ENCODE data around the gene THADA.
A peak's percentile ranks its signal among the peaks of the same experiment; 100 is the strongest.
"Not testable (repeated sequence)": the region's sequence is repeated elsewhere in the genome, so short reads cannot be mapped to it uniquely, and the experiment has no call there.

Gene THADA

GRCh38 chr2:43294973-43295603 is 300.8 kb downstream of the THADA start:
- DNase-seq, result no peak

- DNase-seq, result peak; percentile 37
Observed at GRCh38 chr2:43293744-43294695, 301.8 kb downstream of the THADA start.

- no peak for DNase-seq
Observed at GRCh38 chr2:43292851-43293743, 302.7 kb downstream of the THADA start.

GRCh38 chr2:43292297-43292696 is 303.5 kb downstream of the THADA start:
- DNase-seq, result no peak

GRCh38 chr2:43289331-43289730 is 306.5 kb downstream of the THADA start:
- no peak for DNase-seq

GRCh38 chr2:43288417-43289305 is 307.2 kb downstream of the THADA start:
- DNase-seq, result no peak

- DNase-seq, result no peak
Observed at GRCh38 chr2:43285987-43286386, 309.9 kb downstream of the THADA start.

- no peak for DNase-seq
Observed at GRCh38 chr2:43284967-43285366, 310.9 kb downstream of the THADA start.

- not testable (repeated sequence) for DNase-seq
Observed at GRCh38 chr2:43284347-43284746, 311.5 kb downstream of the THADA start.

GRCh38 chr2:43280994-43281393 is 314.8 kb downstream of the THADA start:
- no peak for DNase-seq

- DNase-seq, result no peak
Observed at GRCh38 chr2:43279317-43279840, 316.5 kb downstream of the THADA start.

GRCh38 chr2:43278564-43279220 is 317.1 kb downstream of the THADA start:
- no peak for DNase-seq

- no peak for DNase-seq
Observed at GRCh38 chr2:43276962-43277391, 318.9 kb downstream of the THADA start.

- no peak for DNase-seq
Observed at GRCh38 chr2:43276266-43276941, 319.4 kb downstream of the THADA start.

- no peak for DNase-seq
Observed at GRCh38 chr2:43274721-43275120, 321.1 kb downstream of the THADA start.

GRCh38 chr2:43274055-43274454 is 321.8 kb downstream of the THADA start:
- DNase-seq, result no peak

GRCh38 chr2:43273529-43273928 is 322.3 kb downstream of the THADA start:
- no peak for DNase-seq

- DNase-seq, result no peak
Observed at GRCh38 chr2:43270930-43271615, 324.8 kb downstream of the THADA start.

- DNase-seq, result no peak
Observed at GRCh38 chr2:43270461-43270860, 325.4 kb downstream of the THADA start.

- no peak for DNase-seq
Observed at GRCh38 chr2:43269706-43270105, 326.1 kb downstream of the THADA start.

Data from 8988T (cell line).